OCI-LY1 (cell line): ENCODE measurements around the gene TOR2A.
A peak's percentile ranks its signal among the peaks of the same experiment; 100 is the strongest.

ENCODE experiments used
- H2AFZ ChIP-seq: fragments of 200-600 bp; sonication (generic), shearing (Covaris generic); 2 replicates; pipeline ENCODE4 v1.6.0; 2014; ENCODE audit warnings: antibody characterized with exemption, mild to moderate bottlenecking, low read length
- H3F3A ChIP-seq: fragments of 200-600 bp; sonication (generic), shearing (Covaris generic); 2 replicates; pipeline ENCODE4 v1.6.0; 2014; ENCODE audit warnings: mild to moderate bottlenecking, antibody characterized with exemption, low read length, moderate library complexity; ENCODE audit not compliant: insufficient read depth
- H3K27ac ChIP-seq: fragments of 200-600 bp; sonication (generic); 2 replicates; pipeline ENCODE4 v1.5.1; 2014; ENCODE audit warnings: low read length, mixed run types, mild to moderate bottlenecking, low read depth; ENCODE audit not compliant: poor library complexity, severe bottlenecking
- H3K27me3 ChIP-seq: fragments of 200-600 bp; sonication (generic); 2 replicates; pipeline ENCODE4 v1.6.0; 2014; ENCODE audit warnings: antibody characterized with exemption, mild to moderate bottlenecking, low read length, moderate library complexity; ENCODE audit not compliant: insufficient read depth
- H3K36me3 ChIP-seq: fragments of 200-600 bp; sonication (generic); 2 replicates; pipeline ENCODE4 v1.6.1; 2014; ENCODE audit warnings: mild to moderate bottlenecking, antibody characterized with exemption, low read length, moderate library complexity, mixed read lengths; ENCODE audit not compliant: insufficient read depth
- H3K4me1 ChIP-seq: fragments of 200-600 bp; sonication (generic); 2 replicates; pipeline ENCODE4 v1.5.1; 2014; ENCODE audit warnings: mild to moderate bottlenecking, low read length, moderate library complexity; ENCODE audit not compliant: insufficient read depth, severe bottlenecking
- H3K4me2 ChIP-seq: fragments of 200-600 bp; sonication (generic), shearing (Covaris generic); 2 replicates; pipeline ENCODE4 v1.6.1; 2014; ENCODE audit warnings: low read length
- H3K4me3 ChIP-seq: fragments of 200-600 bp; sonication (generic); 2 replicates; pipeline ENCODE4 v1.5.1; 2014; ENCODE audit warnings: low read length, low read depth, mild to moderate bottlenecking, mixed read lengths; ENCODE audit not compliant: poor library complexity, severe bottlenecking
- H3K79me2 ChIP-seq: fragments of 200-600 bp; shearing (Covaris generic); 2 replicates; pipeline ENCODE4 v1.6.1; 2016; ENCODE audit warnings: mixed run types, low read length, mixed read lengths; ENCODE audit not compliant: insufficient read depth
- H3K9ac ChIP-seq: fragments of 200-600 bp; sonication (generic), shearing (Covaris generic); 2 replicates; pipeline ENCODE4 v1.6.1; 2014; ENCODE audit warnings: mild to moderate bottlenecking, low read length, mixed read lengths
- H3K9me2 ChIP-seq: fragments of 200-600 bp; sonication (generic), shearing (Covaris generic); 2 replicates; pipeline ENCODE4 v1.6.1; 2014; ENCODE audit warnings: low read depth, mild to moderate bottlenecking, low read length, mixed read lengths
- H3K9me3 ChIP-seq: fragments of 200-600 bp; shearing (Covaris generic); 2 replicates; pipeline ENCODE4 v1.6.1; 2014; ENCODE audit warnings: low read length, mixed read lengths
- H4K20me1 ChIP-seq: fragments of 200-600 bp; sonication (generic), shearing (Covaris generic); 2 replicates; pipeline ENCODE4 v1.6.0; 2016; ENCODE audit warnings: mild to moderate bottlenecking, low read length; ENCODE audit not compliant: insufficient read depth
- CTCF ChIP-seq: fragments of 200-600 bp; sonication (generic), shearing (Covaris generic); IDR thresholded peaks from 2 replicates; pipeline ENCODE4 v1.5.1; 2017; ENCODE audit warnings: mild to moderate bottlenecking, antibody characterized with exemption, low read length, moderate library complexity, mixed read lengths
- EZH2 ChIP-seq: fragments of 200-600 bp; sonication (generic), shearing (Covaris generic); IDR thresholded peaks from 2 replicates; pipeline ENCODE4 v1.8.0; 2017; ENCODE audit warnings: borderline replicate concordance, mixed run types, mild to moderate bottlenecking, antibody characterized with exemption, low read length, moderate library complexity, mixed read lengths

Gene TOR2A

GRCh38 chr9:127717766-127718165 is 17.3 kb downstream of the TOR2A start:
- H2AFZ ChIP-seq, result no peak overlapping the region
- no peak overlapping the region for H3K4me3 ChIP-seq
- TF ChIP-seq CTCF (no peak), EZH2 (no peak)
- no peaks in the 10 kb centered on the region for H3K36me3 ChIP-seq
- H3K79me2 ChIP-seq, result no peaks in the 10 kb centered on the region
- H3K4me2 ChIP-seq, result no peak overlapping the region
- H3K9me3 ChIP-seq, result no peaks in the 10 kb centered on the region
- H3F3A ChIP-seq, result no peaks in the 10 kb centered on the region
- no peaks in the 10 kb centered on the region for H4K20me1 ChIP-seq
- no peak overlapping the region for H3K27ac ChIP-seq
- no peaks in the 10 kb centered on the region for H3K9me2 ChIP-seq
- H3K9ac ChIP-seq, result no peak overlapping the region
- H3K27me3 ChIP-seq, result peaks cover 4% of the 10 kb centered on the region; the same call in 1 of the 2 replicates
- H3K4me1 ChIP-seq, result peaks cover 5% of the 10 kb centered on the region

GRCh38 chr9:127716412-127716811 is 18.7 kb downstream of the TOR2A start:
- Histone ChIP-seq H2AFZ (no peak overlapping the region), H3K27ac (no peak overlapping the region), H3K9me3 (no peaks in the 10 kb centered on the region), H3K4me3 (peak overlapping the region; percentile 72), H3K27me3 (no peaks in the 10 kb centered on the region), H3K9me2 (no peaks in the 10 kb centered on the region), H3K4me1 (peaks cover 5% of the 10 kb centered on the region), H4K20me1 (no peaks in the 10 kb centered on the region), H3F3A (no peaks in the 10 kb centered on the region), H3K9ac (no peak overlapping the region; the same call in 1 of the 2 replicates), H3K79me2 (no peaks in the 10 kb centered on the region), H3K4me2 (peak overlapping the region; percentile 82), H3K36me3 (no peaks in the 10 kb centered on the region)
- TF ChIP-seq CTCF (no peak), EZH2 (no peak)

- H3K27me3 ChIP-seq, result no peaks in the 10 kb centered on the region
- peak within 1 kb of the TSS; percentile 72 for H3K4me3 ChIP-seq
- no peak within 1 kb of the TSS for H3K27ac ChIP-seq
- no peaks in the 10 kb centered on the region for H4K20me1 ChIP-seq
- no peaks in the 10 kb centered on the region for H3K9me2 ChIP-seq
- no peaks in the 10 kb centered on the region for H3K79me2 ChIP-seq
- peaks cover 5% of the 10 kb centered on the region for H3K4me1 ChIP-seq
- no peak within 1 kb of the TSS for H2AFZ ChIP-seq
- peak within 1 kb of the TSS; percentile 82 for H3K4me2 ChIP-seq
- H3K36me3 ChIP-seq, result no peaks in the 10 kb centered on the region
- TF ChIP-seq CTCF, result no peak
- TF ChIP-seq EZH2, result no peak
- no peaks in the 10 kb centered on the region for H3F3A ChIP-seq
- H3K9me3 ChIP-seq, result no peaks in the 10 kb centered on the region
- H3K9ac ChIP-seq, result peak within 1 kb of the TSS; percentile 62
These were observed 19.4 kb downstream of the TOR2A start, which contains the start of the genes PTRH1 and TTC16 for GRCh38 chr9:127715470-127716337. Gene PTRH1 (minus strand): TSS chr9:127715663. CDS start chr9:127715639, 24 bp downstream. Gene TTC16 (plus strand): TSS chr9:127716079. CDS start chr9:127716146, 67 bp downstream.
